ES-I3 (cell line): ENCODE data around the gene TMEM267.
"Not testable (repeated sequence)": the region's sequence is repeated elsewhere in the genome, so short reads cannot be mapped to it uniquely, and the experiment has no call there.

Experiments used
- H3K36me3 ChIP-seq: 2 replicates; pipeline ENCODE4 v1.6.1; 2013; ENCODE audit warnings: mild to moderate bottlenecking, low read length, control low read depth, moderate library complexity; ENCODE audit not compliant: insufficient read depth
- H3K4me1 ChIP-seq: 2 replicates; pipeline ENCODE4 v1.6.1; 2013; ENCODE audit warnings: mild to moderate bottlenecking, control low read depth, low read length; ENCODE audit not compliant: insufficient read depth
- H3K9ac ChIP-seq: 2 replicates; pipeline ENCODE4 v1.6.1; 2013; ENCODE audit warnings: low read depth, mild to moderate bottlenecking, low read length, moderate library complexity
- H3K9me3 ChIP-seq: 2 replicates; pipeline ENCODE4 v1.6.1; 2013; ENCODE audit warnings: mild to moderate bottlenecking, low read length, moderate library complexity; ENCODE audit not compliant: control insufficient read depth, insufficient read depth

TMEM267 gene

GRCh38 chr5:43410414-43410813, 73.3 kb downstream of the TMEM267 start:
- H3K9ac ChIP-seq: no peak overlapping the region
- no peaks in the 10 kb centered on the region for H3K9me3 ChIP-seq
- no peaks in the 10 kb centered on the region for H3K36me3 ChIP-seq
- H3K4me1 ChIP-seq: no peaks in the 10 kb centered on the region

GRCh38 chr5:43409809-43410271, 73.8 kb downstream of the TMEM267 start:
- no peaks in the 10 kb centered on the region for H3K4me1 ChIP-seq
- no peaks in the 10 kb centered on the region for H3K9me3 ChIP-seq
- H3K36me3 ChIP-seq: no peaks in the 10 kb centered on the region
- no peak overlapping the region for H3K9ac ChIP-seq

GRCh38 chr5:43402524-43403066, 81.1 kb downstream of the TMEM267 start:
- H3K4me1 ChIP-seq, H3K36me3 ChIP-seq, H3K9ac ChIP-seq, H3K9me3 ChIP-seq: not testable (repeated sequence)

- Histone ChIP-seq H3K9me3 (no peaks in the 10 kb centered on the region), H3K36me3 (no peaks in the 10 kb centered on the region), H3K4me1 (no peaks in the 10 kb centered on the region), H3K9ac (no peak overlapping the region)
These were observed 81.8 kb downstream of the TMEM267 start for GRCh38 chr5:43401827-43402226.

GRCh38 chr5:43400082-43400481, 83.6 kb downstream of the TMEM267 start:
- no peaks in the 10 kb centered on the region for H3K4me1 ChIP-seq
- no peaks in the 10 kb centered on the region for H3K36me3 ChIP-seq
- H3K9me3 ChIP-seq: no peaks in the 10 kb centered on the region
- H3K9ac ChIP-seq: no peak overlapping the region

- H3K9ac ChIP-seq: no peak overlapping the region
- no peaks in the 10 kb centered on the region for H3K36me3 ChIP-seq
- no peaks in the 10 kb centered on the region for H3K9me3 ChIP-seq
- H3K4me1 ChIP-seq: no peaks in the 10 kb centered on the region
These were observed 86.8 kb downstream of the TMEM267 start for GRCh38 chr5:43396762-43397304.
